Erythroblast (primary cell): ENCODE measurements around the gene PRSS36.

Experiments used
- GATA1 ChIP-seq: IDR thresholded peaks from 2 replicates; pipeline ENCODE4 v1.6.1; 2011; ENCODE audit warnings: low read depth, mild to moderate bottlenecking, control low read depth, low read length, moderate library complexity
- POLR2A ChIP-seq: IDR thresholded peaks from 2 replicates; pipeline ENCODE4 v1.6.1; 2011; ENCODE audit warnings: mild to moderate bottlenecking, low read length

- no peak for TF ChIP-seq GATA1
- no peak for TF ChIP-seq POLR2A
Observed at GRCh38 chr16:31110106-31111034, 39.5 kb downstream of the PRSS36 start.
